Left hindlimb (tissue), 1 donor: ENCODE results near the gene STMP1.
"Not testable (repeated sequence)": the region's sequence is repeated elsewhere in the genome, so short reads cannot be mapped to it uniquely, and the experiment has no call there.

ENCODE experiments used
- DNase-seq: peaks from one replicate; pipeline ENCODE4 v3.0.0-alpha.2; 2018

The STMP1 gene

GRCh38 chr7:135665042-135665441, 2.7 kb downstream of the STMP1 start:
- no peak for DNase-seq

DNA sequence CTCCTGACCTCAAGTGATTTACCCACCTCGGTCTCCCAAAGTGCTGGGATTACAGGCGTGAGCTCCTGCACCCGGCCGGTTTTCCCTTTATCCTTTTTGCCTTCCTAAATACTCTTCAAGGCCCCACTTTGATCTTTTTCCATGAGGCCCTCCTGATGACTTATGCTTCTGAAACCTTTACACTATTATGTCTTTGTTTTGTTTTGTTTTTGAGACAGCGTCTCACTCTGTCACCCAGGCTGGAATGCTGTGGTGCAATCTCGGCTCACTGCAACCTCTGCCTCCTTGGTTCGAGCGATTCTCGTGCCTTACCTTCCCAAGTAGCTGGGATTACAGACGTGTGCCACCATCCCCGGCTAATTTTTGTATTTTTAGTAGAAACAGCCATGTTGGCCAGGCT, 3.8 kb downstream of the STMP1 start:
- DNase-seq = no peak

DNA sequence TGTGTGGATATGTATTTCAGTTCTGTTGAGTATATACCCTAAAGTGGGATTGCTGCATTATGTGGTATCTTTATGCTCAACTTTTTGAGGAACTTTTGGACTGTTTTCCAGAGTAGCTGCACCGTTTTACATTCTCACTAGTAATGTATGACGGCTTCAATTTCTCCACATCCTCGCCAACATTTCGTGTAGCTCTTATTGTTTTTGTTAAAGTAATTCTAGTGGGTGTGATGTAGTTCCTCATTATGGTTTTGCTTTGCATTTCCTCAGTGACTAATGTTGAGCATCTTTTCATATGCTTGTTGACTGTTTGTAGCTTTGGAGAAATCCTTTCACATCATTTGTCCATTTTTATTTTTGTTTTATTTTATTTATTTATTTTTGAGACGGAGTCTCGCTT, 4.5 kb downstream of the STMP1 start:
- no peak for DNase-seq

DNA sequence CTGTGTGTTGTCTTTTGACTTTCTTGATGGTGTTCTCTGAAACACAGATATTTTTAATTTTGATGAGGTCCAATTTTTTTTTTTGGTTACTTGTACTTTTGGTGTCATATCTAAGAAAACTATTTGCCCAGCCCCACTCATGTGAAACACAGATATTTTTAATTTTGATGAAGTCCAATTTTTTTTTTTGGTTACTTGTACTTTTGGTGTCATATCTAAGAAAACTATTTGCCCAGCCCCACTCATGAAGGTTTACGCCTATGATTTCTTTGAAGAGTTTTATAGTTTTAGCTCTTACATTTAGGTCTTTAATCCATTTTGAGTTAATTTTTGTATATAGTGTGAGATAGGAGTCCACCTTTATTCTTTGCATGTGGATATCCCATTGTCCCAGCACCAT, 5.3 kb downstream of the STMP1 start:
- not testable (repeated sequence) for DNase-seq

- not testable (repeated sequence) for DNase-seq
Observed at GRCh38 chr7:135668852-135669395, 6.6 kb downstream of the STMP1 start.

DNA sequence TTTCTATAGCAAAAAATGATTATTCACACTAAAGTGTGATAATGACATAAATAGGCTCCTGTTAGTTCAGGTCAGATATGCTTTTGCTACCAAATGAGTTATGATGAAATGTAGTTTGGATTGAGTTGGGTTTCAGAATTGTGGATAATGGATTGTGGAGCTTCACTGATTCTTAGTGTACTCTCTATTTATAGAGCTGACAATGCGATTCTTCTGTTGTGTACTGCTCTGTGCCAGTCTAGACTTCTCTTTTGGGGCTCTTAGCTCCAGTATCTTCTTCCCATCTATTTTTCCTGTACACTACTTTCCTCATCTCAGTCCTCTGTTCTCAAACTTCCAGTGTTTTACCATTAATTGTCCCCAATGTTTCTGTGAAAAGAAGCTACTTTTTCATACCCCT, 7.5 kb downstream of the STMP1 start:
- DNase-seq = no peak

GRCh38 chr7:135670179-135670578, 7.9 kb downstream of the STMP1 start:
- no peak for DNase-seq

DNA sequence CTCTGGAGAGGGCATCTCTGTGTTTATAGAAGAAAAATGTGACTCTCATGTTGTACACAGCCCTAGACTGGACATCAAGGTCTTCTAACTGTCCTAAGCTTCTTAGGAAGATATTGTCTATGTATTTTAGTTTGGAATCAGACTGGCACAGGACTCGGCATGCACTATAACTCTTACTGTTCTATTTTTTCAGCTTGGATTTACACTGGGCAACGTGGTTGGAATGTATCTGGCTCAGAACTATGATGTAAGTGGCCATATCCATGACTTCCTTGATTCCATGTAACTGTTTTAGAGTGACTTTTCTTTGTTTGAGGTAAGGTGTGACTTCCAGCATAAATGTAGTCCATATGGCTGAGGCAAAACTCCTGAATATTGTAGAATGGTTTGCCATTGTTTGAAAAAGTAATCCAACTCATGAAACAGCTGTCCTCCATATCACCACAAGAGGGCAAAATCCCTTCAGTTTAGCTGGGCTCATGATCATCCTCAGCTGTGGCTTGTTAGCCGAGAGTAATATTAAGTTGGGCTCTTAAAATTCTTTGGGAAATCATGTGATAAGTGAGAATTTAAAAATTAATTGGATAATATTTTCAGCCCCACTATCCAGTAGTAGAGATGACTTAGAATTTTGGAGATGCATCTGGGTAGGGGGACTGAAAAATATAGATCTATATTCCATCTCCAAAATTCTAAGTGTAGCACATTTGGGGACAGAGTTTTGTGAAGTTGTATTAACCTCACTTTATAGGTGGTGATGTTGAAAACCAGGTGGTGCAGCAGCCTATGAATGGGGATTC, 10.4 kb downstream of the STMP1 start:
- DNase-seq = no peak

DNA sequence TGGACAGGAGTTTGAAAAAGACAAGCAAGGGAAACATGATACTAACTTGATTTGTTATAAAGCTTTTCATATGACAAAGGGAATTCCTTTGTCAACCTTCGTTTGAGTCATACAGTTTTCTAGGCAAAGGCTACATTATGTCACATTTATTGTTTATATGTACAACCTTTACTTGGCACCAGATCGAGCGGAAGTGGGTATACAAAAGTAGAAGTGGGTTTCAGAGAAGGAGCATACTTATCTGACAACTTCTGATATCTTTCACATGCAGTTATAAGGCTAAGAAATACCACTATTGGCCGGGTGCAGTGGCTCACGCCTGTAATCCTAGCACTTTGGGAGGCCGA, 11.0 kb downstream of the STMP1 start:
- no peak for DNase-seq

GRCh38 chr7:135678612-135679575, 16.6 kb downstream of the STMP1 start:
- peak; percentile 74 for DNase-seq

DNA sequence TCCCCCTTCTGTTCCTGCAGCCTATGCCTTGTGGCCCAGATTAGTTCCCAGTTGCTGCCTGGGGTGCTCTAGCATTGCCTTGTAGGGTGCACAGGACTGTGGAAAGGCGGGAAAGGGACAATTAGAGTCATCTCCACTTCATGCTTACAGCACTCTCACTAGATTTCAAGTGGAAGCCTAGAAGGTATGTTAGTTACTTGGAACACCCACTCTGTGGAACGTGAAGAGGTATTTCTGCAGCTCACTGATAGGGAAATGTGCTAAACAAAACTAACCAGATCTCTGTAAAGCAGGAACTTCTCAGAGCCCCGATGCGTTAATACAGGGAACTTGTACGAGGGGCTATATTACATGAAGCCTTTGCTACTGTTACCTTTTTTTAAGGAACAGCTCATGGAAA, 19.4 kb downstream of the STMP1 start:
- DNase-seq = no peak

- no peak for DNase-seq
Observed at GRCh38 chr7:135682191-135682590, 19.9 kb downstream of the STMP1 start.

DNA sequence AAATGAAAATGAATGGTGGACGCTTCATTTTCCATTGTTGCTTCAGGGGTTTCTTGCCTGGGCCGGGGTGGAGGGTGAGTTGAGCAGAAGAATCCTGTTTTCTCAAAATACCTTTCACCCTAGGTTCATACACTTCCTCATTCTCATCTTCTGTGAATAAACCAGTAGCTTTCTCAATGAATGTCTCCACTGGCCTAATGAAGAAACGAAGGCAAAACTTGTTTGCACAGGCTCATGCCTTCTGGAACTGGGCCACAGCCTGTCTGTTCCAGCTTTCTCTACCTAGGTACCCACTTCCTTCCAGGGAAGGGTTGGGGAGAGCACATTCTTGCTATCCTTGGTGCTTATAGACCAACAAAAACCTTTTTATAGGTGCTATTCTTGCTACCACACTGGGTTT, 21.3 kb downstream of the STMP1 start:
- DNase-seq = no peak

DNA sequence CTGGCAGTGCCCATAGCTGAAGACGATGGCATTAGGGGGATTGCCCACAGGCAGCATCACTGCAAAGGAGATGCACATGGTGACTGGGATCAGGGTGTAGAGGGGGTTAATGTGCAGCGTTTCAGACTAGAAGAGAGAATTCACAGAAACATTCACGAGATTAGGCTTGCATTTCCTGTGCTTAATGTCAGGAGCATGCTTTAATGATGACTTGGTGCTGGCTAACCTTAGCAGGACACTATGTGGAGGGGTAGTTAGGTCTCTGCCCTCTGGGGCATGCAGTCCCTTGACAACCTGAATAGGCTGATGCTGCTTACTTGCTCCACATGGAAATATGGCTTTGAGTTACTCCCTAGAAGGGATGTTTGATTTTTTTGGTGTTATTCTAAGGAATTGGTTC, 21.8 kb downstream of the STMP1 start:
- no peak for DNase-seq

- DNase-seq = no peak
Observed at GRCh38 chr7:135684699-135685098, 22.4 kb downstream of the STMP1 start.

DNA sequence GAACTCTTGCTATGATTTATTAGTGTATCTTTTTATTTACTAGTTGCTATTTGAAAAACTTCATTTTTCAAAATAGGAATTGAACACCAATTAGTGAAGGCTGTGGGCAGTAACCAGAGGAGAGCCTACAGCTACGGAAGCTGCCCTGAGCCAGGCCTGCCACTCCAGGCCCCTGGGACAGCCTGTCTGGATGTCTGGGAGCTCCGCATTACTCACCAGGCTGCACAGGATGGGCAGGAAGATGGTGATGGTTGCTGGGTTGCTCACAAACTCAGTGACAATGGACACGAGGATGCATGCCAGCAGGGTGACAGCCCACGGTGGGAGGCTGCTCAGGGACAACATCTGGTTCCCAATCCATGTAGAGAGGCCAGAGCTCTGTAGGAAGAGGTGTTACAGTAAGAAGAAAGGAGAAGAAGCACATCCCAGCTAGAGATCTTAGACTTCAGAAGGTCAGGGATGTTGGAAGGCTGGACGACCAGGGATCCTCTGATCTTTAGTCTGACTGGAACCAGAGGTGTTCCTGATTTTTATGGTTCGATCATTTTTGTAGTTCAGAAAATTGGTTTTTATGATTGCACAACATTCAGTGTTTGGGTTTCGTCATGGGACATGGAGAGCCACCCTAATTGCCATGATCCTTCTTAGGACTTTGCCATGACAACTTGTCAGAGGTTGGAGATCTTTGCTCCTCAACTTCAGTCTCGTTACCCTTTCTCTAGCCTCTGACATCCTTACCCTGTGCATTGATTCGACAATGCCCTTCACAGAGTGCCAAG, 23.2 kb downstream of the STMP1 start:
- DNase-seq = no peak

DNA sequence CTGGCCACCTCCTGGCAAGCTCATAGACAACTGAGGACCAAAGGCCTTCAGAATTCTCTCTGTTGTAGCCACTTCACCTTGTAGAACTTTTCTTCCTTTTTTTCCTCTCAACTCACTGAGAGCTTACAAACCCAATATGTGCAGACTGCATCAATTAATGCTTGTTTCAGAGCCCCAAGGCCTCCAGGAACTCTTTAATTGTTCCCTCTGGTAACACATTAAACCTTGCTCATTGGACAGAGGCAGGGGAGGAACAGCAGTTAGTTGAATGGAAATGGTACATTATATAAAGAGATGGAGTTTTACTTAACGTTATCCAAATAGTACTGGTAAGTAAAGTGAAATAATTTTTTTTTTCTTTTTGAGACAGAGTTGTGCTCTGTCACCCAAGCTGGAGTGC, 25.2 kb downstream of the STMP1 start:
- no peak for DNase-seq

DNA sequence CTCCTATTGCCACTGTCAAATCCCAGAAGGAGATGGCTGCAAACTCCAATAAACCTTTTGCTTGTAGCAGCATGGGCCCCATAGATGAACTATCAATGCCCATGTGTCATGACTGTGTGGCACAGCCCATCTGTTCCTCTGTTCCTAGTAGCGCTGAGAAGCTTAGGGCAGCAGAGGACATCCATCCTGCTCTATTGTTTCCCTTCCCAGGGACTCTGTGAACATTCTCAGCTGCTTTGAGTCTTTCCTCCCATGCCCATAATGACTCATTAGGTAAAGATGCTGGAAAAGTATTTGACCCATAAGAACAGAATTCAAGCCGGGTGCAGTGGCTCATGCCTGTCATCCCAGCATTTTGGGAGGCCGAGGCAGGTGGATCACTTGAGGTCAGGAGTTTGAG, 28.3 kb downstream of the STMP1 start:
- no peak for DNase-seq

DNA sequence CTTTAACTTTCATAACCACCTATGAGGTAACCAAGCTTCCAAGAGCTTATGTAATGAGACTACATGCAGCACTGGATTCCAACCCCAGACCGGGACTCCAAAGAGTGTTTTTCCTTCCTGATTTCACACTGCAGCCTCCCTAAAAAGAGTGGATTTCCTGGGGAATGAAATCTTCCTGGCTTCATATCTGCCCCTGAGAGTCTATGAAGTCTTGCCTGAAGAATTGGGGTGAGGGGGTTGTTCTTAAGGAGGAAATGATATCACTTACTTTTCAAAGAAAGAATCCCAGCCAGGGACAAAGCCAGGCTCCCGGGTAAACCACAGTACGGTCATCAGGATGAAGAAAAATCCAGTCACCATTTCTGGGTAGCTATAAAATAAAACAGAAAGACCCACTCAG, 29.7 kb downstream of the STMP1 start:
- DNase-seq = no peak

DNA sequence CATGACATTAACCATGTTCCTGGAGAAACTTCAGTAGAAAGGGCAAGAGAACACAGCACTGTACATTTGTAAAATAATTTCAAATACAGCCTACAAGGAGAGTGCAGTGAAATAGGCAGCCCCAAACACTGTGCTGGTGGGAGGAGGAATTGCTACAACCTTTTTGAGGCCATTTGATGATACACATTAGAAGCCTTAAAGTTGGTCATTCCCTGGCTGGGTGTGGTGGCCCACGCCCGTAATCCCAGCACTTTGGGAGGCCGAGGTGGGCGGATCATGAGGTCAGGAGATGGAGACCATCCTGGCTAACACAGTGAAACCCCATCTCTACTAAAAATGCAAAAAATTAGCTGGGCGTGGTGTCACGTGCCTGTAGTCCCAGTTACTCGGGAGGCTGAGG, 30.3 kb downstream of the STMP1 start:
- DNase-seq = not testable (repeated sequence)

GRCh38 chr7:135693558-135693957, 31.2 kb downstream of the STMP1 start:
- no peak for DNase-seq

- DNase-seq = no peak
Observed at GRCh38 chr7:135697276-135698049, 35.1 kb downstream of the STMP1 start.
